Islet precursor cell (in vitro differentiated cells): Measurements from ENCODE around the gene MSI2.
"Not testable (repeated sequence)": the region's sequence is repeated elsewhere in the genome, so short reads cannot be mapped to it uniquely, and the experiment has no call there.

Source experiments
- DNase-seq: peaks from one replicate; pipeline ENCODE4 v3.0.0-alpha.2; 2018

MSI2 gene

GRCh38 chr17:57255776-57256681 lies at the start of gene MSI2:
TSS of gene MSI2 (plus strand) at chr17:57256523. CDS start at chr17:57256743, 220 bp downstream.
- DNase-seq: peak; percentile 97

GRCh38 chr17:57206928-57207327 lies 49.4 kb upstream of the MSI2 start:
- DNase-seq: no peak

DNA sequence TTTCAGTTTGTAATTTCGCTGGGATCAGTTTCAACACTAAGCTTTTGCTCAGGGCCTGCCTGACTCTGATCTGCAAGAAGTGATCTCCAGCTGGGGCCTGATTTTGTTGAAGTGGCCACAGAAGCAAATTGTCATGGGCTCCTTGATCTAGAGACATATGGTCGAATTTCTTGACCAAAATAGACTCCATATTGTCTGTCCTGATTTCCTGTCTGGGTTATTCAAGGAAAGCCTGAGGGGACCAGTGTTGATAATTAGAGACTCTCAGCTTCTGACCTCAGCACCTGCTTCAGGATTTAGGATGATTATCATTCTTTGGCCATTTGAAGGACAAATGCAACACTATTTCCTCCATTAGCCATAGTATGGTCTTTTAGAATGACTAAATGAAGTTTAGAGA lies 48.9 kb upstream of the MSI2 start:
- peak; percentile 5 for DNase-seq

GRCh38 chr17:57210224-57210553 lies 46.1 kb upstream of the MSI2 start:
- DNase-seq: no peak

- peak; percentile 53 for DNase-seq
Measured at GRCh38 chr17:57210972-57211411, 45.3 kb upstream of the MSI2 start.

DNA sequence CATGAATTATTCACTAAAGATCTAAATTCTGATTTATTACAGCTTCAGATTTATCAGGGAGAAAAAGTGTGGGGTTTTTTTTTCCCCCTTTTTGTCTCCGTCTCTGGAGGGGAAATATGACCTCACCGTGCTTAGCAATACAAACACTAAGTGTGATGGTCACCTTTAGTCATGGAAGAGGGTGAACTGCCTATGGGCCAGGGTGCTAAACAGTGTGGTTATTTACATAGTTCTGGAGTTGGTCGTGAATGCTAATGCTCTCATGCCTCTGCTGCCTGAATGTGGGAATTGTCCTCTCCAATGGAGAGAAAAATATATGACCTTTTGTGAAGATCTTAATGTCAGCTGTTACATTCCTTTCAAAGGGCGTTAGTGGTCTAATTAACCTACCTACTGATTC lies 44.8 kb upstream of the MSI2 start:
- peak; percentile 51 for DNase-seq

DNA sequence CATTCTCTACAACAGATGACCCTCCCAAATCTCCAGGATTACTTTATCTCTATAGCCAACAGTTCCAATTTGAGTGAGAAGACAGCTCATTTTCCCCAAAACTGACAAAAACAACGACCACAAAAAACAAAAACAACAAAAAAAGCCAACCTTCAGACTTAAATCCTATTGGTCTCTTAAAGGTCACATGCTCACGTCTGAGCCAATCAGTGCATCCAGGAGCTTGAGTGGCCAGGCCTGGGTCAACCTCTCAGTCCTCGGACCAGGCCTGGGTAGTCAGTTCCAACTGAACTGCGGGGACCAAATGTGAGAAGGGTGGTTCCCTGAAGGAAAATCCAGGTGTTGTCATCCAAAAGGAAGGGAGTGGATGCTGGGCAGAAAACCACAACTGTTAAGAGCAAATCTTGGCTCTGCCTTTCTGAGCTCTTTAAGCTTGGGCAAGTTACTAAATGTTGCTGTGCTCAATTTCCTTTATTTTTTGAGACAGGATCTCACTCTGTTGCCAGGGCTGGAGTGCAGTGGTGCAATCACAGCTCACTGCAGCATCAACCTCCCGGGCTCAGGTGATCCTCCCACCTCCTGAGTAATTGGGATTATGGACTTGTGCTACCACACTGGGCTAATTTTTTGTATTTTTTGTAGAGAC lies 43.0 kb upstream of the MSI2 start:
- peak; percentile 44 for DNase-seq

DNA sequence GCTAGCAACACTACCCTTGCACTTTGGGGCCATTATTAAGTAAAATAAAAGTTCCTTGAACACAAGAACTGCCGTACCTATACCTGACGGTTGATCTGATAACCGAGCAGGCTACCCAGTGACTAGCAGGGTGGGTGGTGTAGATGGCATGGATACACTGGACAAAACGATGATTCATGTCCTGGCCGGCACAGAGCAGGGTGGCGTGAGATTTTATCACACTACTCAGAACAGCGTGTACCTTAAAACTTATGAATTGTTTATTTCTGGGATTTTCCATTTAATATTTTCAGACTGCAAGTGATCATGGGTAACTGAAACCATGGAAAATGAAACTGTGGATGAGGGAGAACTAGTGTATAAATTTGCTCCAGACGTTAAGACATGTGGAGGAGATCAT lies 41.0 kb upstream of the MSI2 start:
- DNase-seq: peak; percentile 41

DNA sequence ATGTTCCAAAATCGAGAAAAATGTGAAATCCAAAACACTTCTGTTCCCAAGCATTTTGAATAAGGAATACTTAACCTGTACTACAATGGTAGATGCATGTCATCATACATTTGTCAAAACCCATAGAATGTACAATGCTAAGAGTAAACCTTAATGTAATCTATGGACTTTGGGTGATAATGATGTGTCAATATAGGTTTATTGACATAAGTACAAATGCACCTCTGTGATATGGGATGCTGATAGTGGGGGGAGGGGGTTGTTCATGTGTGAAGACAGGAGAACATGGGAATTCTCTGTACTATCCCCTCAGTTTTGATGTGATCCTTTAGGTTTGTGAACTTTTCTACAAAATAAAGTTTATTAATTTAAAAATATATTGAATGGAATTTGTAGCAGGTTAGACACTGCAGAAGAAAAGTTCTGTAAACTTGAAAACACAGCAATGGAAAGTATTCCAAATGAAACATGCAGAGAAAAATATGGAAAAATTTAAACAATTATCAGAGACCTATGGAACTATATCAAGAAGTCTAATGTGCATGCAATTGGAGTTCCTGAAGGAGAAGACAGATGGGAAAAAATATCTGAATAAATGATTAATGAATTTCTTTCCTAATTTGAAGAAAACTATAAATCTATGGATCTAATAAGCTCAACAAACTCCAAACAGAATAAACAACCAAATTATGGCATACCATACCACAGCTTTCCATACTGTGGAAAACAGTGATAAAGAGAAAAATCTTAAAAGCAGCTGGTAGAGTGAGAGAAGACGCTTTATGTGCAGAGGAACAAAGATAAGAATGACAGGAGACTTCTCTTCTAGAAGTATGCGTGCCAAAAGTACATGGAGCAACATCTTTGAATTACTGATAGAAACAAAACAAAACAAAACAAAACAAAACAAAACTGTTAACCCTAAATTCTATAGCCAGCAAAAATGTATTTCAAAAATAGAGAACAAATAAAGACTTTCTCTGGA lies 34.7 kb upstream of the MSI2 start:
- DNase-seq: no peak

GRCh38 chr17:57222422-57222821 lies 33.9 kb upstream of the MSI2 start:
- DNase-seq: not testable (repeated sequence)

- peak; percentile 32 for DNase-seq
Measured at GRCh38 chr17:57225127-57225526, 31.2 kb upstream of the MSI2 start.

- peak; percentile 44 for DNase-seq
Measured at GRCh38 chr17:57226793-57227192, 29.5 kb upstream of the MSI2 start.

DNA sequence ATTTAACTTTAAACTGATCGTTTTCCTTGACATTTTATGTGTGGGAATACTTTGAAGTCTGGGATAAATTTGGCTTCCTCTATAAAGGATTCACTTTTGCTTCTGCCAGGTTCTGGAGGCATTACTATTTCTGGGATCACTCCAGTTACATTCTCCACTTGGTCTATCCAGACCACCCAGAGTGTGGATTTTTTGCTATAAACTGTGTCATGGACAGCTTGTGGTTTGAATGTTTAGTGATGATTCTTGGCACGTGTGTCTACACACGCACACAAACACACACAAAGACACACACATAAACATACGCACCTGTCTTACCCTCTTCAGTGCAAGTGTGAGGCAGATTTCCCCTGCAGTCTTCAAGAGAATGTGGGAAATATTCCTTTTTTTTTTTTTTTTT lies 27.4 kb upstream of the MSI2 start:
- DNase-seq: no peak

DNA sequence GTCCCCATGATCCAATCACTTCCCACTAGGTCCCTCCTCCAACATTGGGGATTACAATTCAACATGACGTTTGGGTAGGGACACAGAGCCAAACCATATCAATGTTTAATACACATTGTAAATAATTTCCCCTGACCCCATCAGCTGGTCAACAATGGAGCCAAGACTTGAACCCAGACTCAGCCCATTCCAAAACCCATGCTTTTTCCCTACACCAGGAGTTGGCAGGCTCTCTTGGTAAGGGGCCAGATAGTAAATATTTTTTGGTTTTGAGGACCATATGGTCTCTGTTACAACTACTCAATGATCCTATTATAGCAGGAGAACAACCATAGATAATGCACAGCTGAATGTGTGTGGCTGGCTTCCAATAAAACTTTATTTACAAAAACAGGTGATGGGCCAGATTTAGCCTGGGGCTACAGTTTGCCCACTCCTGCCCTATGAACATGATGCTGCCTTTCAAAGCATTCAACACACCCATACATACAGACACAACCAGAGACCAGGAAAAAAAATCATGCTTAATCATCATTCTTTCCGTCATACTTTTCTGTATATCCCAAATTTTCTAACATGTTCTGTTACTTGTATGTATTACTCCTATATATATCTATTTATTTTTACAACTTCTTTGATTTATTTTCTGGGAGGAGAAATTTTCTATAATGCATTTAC lies 22.1 kb upstream of the MSI2 start:
- peak; percentile 40 for DNase-seq

GRCh38 chr17:57234739-57235092 lies 21.6 kb upstream of the MSI2 start:
- DNase-seq: peak; percentile 17

DNA sequence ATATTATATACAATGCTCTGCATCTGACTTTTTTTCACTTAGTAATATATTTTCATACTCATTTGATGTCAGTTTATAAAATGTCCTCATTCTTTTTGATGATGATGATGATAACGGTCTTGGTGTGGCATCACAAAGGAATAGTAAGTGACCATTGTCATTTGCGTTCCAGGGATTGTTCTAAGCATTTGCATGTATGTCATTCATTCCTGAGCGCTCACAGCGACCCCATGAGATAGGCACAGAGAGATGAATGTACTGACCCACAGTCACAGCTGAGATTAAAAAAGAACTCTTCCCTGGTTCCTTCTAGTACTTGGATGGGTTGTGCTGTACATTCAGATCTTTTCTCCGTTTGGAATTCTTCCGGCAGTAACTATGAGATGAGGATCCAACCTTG lies 21.2 kb upstream of the MSI2 start:
- peak; percentile 30 for DNase-seq

- peak; percentile 45 for DNase-seq
Measured at GRCh38 chr17:57236686-57237299, 19.5 kb upstream of the MSI2 start.

DNA sequence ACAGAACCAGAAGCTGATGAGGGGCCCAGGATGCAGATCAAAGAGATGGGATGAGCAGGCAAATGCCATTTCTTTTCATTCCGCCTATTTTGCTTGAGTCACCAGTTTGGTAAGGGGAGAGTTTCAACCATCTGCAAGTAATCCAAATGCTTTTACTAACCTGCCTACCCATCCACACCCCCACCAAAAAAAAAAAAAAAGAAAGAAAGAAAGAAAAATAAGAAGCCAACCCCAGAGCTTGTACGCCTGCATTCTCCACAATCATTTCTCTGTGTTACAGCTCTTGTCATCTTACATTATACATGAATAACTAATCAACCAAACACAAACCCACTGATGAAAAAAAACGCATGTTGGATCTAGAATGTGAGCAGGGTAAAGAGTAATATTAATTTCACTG lies 15.7 kb upstream of the MSI2 start:
- no peak for DNase-seq

- DNase-seq: no peak
Measured at GRCh38 chr17:57242148-57242547, 14.2 kb upstream of the MSI2 start.

DNA sequence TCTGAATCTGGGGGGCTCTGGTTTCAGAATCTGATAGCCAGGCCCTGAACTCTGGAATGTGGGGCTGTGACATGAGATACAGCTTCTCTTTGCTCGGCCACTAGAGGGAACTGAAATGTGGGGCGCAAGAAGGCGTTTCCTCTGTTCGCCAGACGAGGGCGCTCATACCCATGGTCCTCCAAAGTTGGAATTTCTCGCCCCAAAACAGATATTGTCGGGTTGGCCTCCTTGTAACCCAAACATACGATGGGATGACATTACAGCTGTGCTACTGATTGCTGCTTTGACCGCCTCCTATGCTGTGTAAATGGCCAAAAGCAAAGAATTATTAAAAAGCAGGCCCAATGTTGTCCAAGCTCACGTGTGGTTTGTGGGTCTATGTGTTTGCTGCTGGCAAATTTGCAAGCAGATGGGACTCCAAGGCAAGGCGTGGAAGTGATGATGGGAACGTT lies 13.1 kb upstream of the MSI2 start:
- peak; percentile 79 for DNase-seq

DNA sequence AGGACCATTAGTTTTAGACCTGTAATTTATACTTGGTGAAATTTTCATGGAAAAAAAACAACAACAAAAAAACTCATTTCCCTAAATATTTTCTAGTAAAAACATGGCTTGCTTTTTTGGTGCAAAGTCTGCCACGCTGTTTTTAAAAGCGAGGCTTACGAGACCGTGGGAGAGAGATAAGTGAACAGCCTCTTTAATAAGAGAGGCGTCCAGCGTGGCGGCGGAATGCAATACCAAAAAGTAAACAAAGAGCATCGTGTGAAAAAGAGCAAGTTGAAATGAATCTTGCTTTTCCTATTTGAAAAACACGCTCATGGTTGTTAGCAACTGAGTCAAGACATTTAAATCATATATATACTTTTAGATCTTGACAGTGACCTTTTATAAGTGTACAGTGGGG lies 10.5 kb upstream of the MSI2 start:
- DNase-seq: no peak

GRCh38 chr17:57246257-57246656 lies 10.1 kb upstream of the MSI2 start:
- DNase-seq: no peak
